ENCODE data around the gene SCGB2B2.

Gene SCGB2B2

GRCh38 chr19:34676697-34677385, at the start of gene SCGB2B2:
Gene SCGB2B2 (minus strand): TSS chr19:34677159. CDS start chr19:34594563, 82,596 bp downstream.
- in situ Hi-C loops (cut with HindIII; ENCODE audit: low sequenced_read_pairs): no loop called here
- no peak for DNase-seq (ENCODE audit: low read depth, low spot score)
- H3K4me3 ChIP-seq (ENCODE audit: low read depth, low read length): peak within 1 kb of the TSS; percentile 70
- TF ChIP-seq CTCF (IDR thresholded peaks at IDR 0.05; ENCODE audit: low read depth, low read length): peak; percentile 37

DNA sequence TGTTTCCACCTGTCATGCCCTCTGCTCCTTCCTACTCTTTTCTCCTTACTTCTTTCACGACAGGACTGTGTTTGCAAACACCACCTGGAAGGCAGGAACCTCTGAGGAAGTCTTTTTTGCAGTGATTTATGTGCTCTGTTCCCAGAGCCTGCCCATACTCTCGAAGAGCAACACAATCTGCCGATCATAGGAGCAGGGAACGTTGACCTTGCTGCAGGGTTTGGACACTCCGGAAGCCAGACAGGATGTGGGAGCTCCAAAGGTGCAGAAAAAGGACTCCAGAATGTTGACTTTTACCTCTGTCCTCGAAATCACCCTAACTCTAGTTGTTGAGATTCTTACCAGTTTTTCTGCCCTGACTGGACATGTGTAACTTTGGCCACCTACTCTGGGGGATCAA, 48.4 kb upstream of the SCGB2B2 start:
- in situ Hi-C loops (cut with HindIII; ENCODE audit: low sequenced_read_pairs): no loop called here
- DNase-seq (ENCODE audit: low read depth, low spot score): no peak
- no peak for TF ChIP-seq CTCF (IDR thresholded peaks at IDR 0.05; ENCODE audit: low read depth, low read length)
- H3K4me3 ChIP-seq (ENCODE audit: low read depth, low read length): no peak overlapping the region

GRCh38 chr19:34722353-34722752, 45.4 kb upstream of the SCGB2B2 start:
- H3K4me3 ChIP-seq (ENCODE audit: low read depth, low read length): no peak overlapping the region
- no peak for TF ChIP-seq CTCF (IDR thresholded peaks at IDR 0.05; ENCODE audit: low read depth, low read length)
- no peak for DNase-seq (ENCODE audit: low read depth, low spot score)
- in situ Hi-C loops (cut with HindIII; ENCODE audit: low sequenced_read_pairs): no loop called here

GRCh38 chr19:34715357-34715756, 38.4 kb upstream of the SCGB2B2 start:
- DNase-seq (ENCODE audit: low read depth, low spot score): no peak
- no peak overlapping the region for H3K4me3 ChIP-seq (ENCODE audit: low read depth, low read length)
- in situ Hi-C loops (cut with HindIII; ENCODE audit: low sequenced_read_pairs): no loop called here
- TF ChIP-seq CTCF (IDR thresholded peaks at IDR 0.05; ENCODE audit: low read depth, low read length): no peak

DNA sequence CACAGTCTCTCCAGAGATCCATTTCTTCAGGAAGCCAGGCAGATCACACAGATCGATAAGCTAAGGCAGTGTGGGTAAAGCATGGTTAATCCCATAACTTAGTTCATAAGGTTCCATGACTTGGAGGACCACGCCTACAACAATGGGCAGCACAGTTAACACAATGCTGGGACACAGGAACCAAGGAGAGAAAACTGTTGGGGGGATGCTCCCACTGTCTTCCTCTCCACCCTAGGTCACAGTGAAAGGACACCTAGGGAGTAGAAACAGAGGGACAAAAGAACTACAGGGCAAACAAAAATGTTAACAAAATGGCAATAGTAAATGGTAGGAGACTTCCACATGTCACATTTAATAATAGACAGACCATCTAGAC, 36.3 kb upstream of the SCGB2B2 start:
- no peak for DNase-seq (ENCODE audit: low read depth, low spot score)
- in situ Hi-C loops (cut with HindIII; ENCODE audit: low sequenced_read_pairs): no loop called here
- no peak overlapping the region for H3K4me3 ChIP-seq (ENCODE audit: low read depth, low read length)
- TF ChIP-seq CTCF (IDR thresholded peaks at IDR 0.05; ENCODE audit: low read depth, low read length): no peak

- H3K4me3 ChIP-seq (ENCODE audit: low read depth, low read length): no peak overlapping the region
- in situ Hi-C loops (cut with HindIII; ENCODE audit: low sequenced_read_pairs): no loop called here
- TF ChIP-seq CTCF (IDR thresholded peaks at IDR 0.05; ENCODE audit: low read depth, low read length): peak; percentile 47
- DNase-seq (ENCODE audit: low read depth, low spot score): peak; percentile 77
Observed at GRCh38 chr19:34712395-34713261, 35.7 kb upstream of the SCGB2B2 start.

All from astrocyte of the spinal cord (primary cell).